Skeletal muscle satellite cell (primary cell): ENCODE results near the gene JADE2.
"Not testable (repeated sequence)": the region's sequence is repeated elsewhere in the genome, so short reads cannot be mapped to it uniquely, and the experiment has no call there.

ENCODE experiments used
- H3K27me3 ChIP-seq: 2 replicates; pipeline ENCODE4 v1.7.0; 2013; ENCODE audit warnings: low read length; ENCODE audit not compliant: control insufficient read depth, insufficient read depth
- H3K36me3 ChIP-seq: 2 replicates; pipeline ENCODE4 v1.7.0; 2013; ENCODE audit warnings: mild to moderate bottlenecking, control low read depth, low read length; ENCODE audit not compliant: insufficient read depth
- H3K4me1 ChIP-seq: 2 replicates; pipeline ENCODE4 v1.7.0; 2013; ENCODE audit warnings: low read length; ENCODE audit not compliant: control insufficient read depth, insufficient read depth
- H3K4me2 ChIP-seq: 2 replicates; pipeline ENCODE4 v1.7.0; 2013; ENCODE audit warnings: mild to moderate bottlenecking, low read length
- H3K4me3 ChIP-seq: 2 replicates; pipeline ENCODE4 v1.7.0; 2013; ENCODE audit warnings: low read length
- H3K9ac ChIP-seq: 2 replicates; pipeline ENCODE4 v1.7.0; 2013; ENCODE audit warnings: mild to moderate bottlenecking, low read depth, low read length, moderate library complexity
- H3K9me3 ChIP-seq: replicated peaks from 2 replicates; pipeline ENCODE4 v1.7.0; 2013; ENCODE audit warnings: mild to moderate bottlenecking, control low read depth, low read length

Gene JADE2

GRCh38 chr5:134556588-134556987, 31.1 kb downstream of the JADE2 start:
- not testable (repeated sequence) for H3K27me3 ChIP-seq, H3K9ac ChIP-seq, H3K4me2 ChIP-seq, H3K4me3 ChIP-seq, H3K9me3 ChIP-seq
- Histone ChIP-seq H3K36me3 (peaks cover 49% of the 10 kb centered on the region), H3K4me1 (peaks cover 51% of the 10 kb centered on the region)

GRCh38 chr5:134556994-134557393, 31.5 kb downstream of the JADE2 start:
- H3K9ac ChIP-seq, result no peak overlapping the region
- peaks cover 50% of the 10 kb centered on the region for H3K36me3 ChIP-seq
- no peak overlapping the region for H3K4me3 ChIP-seq
- H3K4me2 ChIP-seq, result no peak overlapping the region
- H3K27me3 ChIP-seq, result no peaks in the 10 kb centered on the region
- peaks cover 51% of the 10 kb centered on the region for H3K4me1 ChIP-seq
- H3K9me3 ChIP-seq, result no peaks in the 10 kb centered on the region

GRCh38 chr5:134559672-134560071, 34.2 kb downstream of the JADE2 start:
- H3K36me3 ChIP-seq, result peaks cover 65% of the 10 kb centered on the region
- H3K27me3 ChIP-seq, result no peaks in the 10 kb centered on the region
- no peak overlapping the region for H3K4me3 ChIP-seq
- peaks cover 28% of the 10 kb centered on the region for H3K4me1 ChIP-seq
- H3K9me3 ChIP-seq, result no peaks in the 10 kb centered on the region
- H3K4me2 ChIP-seq, result no peak overlapping the region
- H3K9ac ChIP-seq, result no peak overlapping the region

GRCh38 chr5:134560698-134561097, 35.2 kb downstream of the JADE2 start:
- Histone ChIP-seq H3K4me1 (peaks cover 18% of the 10 kb centered on the region), H3K9me3 (no peaks in the 10 kb centered on the region), H3K27me3 (no peaks in the 10 kb centered on the region), H3K9ac (no peak overlapping the region), H3K4me2 (no peak overlapping the region), H3K4me3 (no peak overlapping the region), H3K36me3 (peaks cover 70% of the 10 kb centered on the region)

GRCh38 chr5:134561871-134562296, 36.4 kb downstream of the JADE2 start:
- H3K4me3 ChIP-seq, result no peak overlapping the region
- no peak overlapping the region for H3K9ac ChIP-seq
- H3K27me3 ChIP-seq, result no peaks in the 10 kb centered on the region
- no peaks in the 10 kb centered on the region for H3K9me3 ChIP-seq
- H3K36me3 ChIP-seq, result peaks cover 76% of the 10 kb centered on the region
- H3K4me2 ChIP-seq, result no peak overlapping the region
- H3K4me1 ChIP-seq, result peaks cover 6% of the 10 kb centered on the region

GRCh38 chr5:134563221-134563620, 37.8 kb downstream of the JADE2 start:
- Histone ChIP-seq H3K4me3 (no peak overlapping the region), H3K36me3 (peaks cover 84% of the 10 kb centered on the region), H3K4me1 (peaks cover 16% of the 10 kb centered on the region), H3K27me3 (no peaks in the 10 kb centered on the region), H3K9ac (no peak overlapping the region), H3K9me3 (no peaks in the 10 kb centered on the region), H3K4me2 (no peak overlapping the region)

GRCh38 chr5:134563962-134564361, 38.5 kb downstream of the JADE2 start:
- Histone ChIP-seq H3K4me2 (no peak overlapping the region), H3K4me1 (peaks cover 23% of the 10 kb centered on the region), H3K9ac (no peak overlapping the region), H3K4me3 (no peak overlapping the region), H3K9me3 (no peaks in the 10 kb centered on the region), H3K36me3 (peaks cover 78% of the 10 kb centered on the region), H3K27me3 (no peaks in the 10 kb centered on the region)

- no peaks in the 10 kb centered on the region for H3K9me3 ChIP-seq
- H3K36me3 ChIP-seq, result peaks cover 74% of the 10 kb centered on the region
Measured at GRCh38 chr5:134564396-134564795, 38.9 kb downstream of the JADE2 start.

GRCh38 chr5:134565791-134566740, 40.6 kb downstream of the JADE2 start:
- Histone ChIP-seq H3K9me3 (no peaks in the 10 kb centered on the region), H3K4me2 (no peak overlapping the region), H3K27me3 (no peaks in the 10 kb centered on the region), H3K36me3 (peaks cover 71% of the 10 kb centered on the region), H3K9ac (no peak overlapping the region), H3K4me3 (no peak overlapping the region), H3K4me1 (peaks cover 36% of the 10 kb centered on the region)

More at GRCh38 chr5:134564396-134564795, 38.9 kb downstream of the JADE2 start:
- peaks cover 28% of the 10 kb centered on the region for H3K4me1 ChIP-seq
- no peak overlapping the region for H3K4me2 ChIP-seq
- no peaks in the 10 kb centered on the region for H3K27me3 ChIP-seq
- H3K4me3 ChIP-seq, result no peak overlapping the region
- H3K9ac ChIP-seq, result no peak overlapping the region

GRCh38 chr5:134566741-134567221, 41.3 kb downstream of the JADE2 start:
- no peak overlapping the region for H3K9ac ChIP-seq
- no peaks in the 10 kb centered on the region for H3K9me3 ChIP-seq
- H3K4me2 ChIP-seq, result no peak overlapping the region
- H3K4me3 ChIP-seq, result no peak overlapping the region
- peaks cover 68% of the 10 kb centered on the region for H3K36me3 ChIP-seq
- no peaks in the 10 kb centered on the region for H3K27me3 ChIP-seq
- peaks cover 34% of the 10 kb centered on the region for H3K4me1 ChIP-seq

GRCh38 chr5:134567641-134568336, 42.3 kb downstream of the JADE2 start:
- Histone ChIP-seq H3K9ac (peak overlapping the region; percentile 54), H3K4me3 (peak overlapping the region; percentile 11), H3K9me3 (no peaks in the 10 kb centered on the region), H3K27me3 (no peaks in the 10 kb centered on the region), H3K36me3 (peaks cover 69% of the 10 kb centered on the region), H3K4me2 (peak overlapping the region; percentile 64), H3K4me1 (peaks cover 30% of the 10 kb centered on the region)
